Measurements from ENCODE around the gene CA10.

The CA10 gene

GRCh38 chr17:52158450-52159042 lies at the start of gene CA10:
Gene CA10 (minus strand): TSS chr17:52158714.
- peak; percentile 84 for DNase-seq (ENCODE audit: low spot score)

GRCh38 chr17:52207796-52208195 lies 49.3 kb upstream of the CA10 start:
- no peak for DNase-seq (ENCODE audit: low spot score)

- no peak for DNase-seq (ENCODE audit: low spot score)
These were observed 44.1 kb upstream of the CA10 start for GRCh38 chr17:52202520-52203080.

- no peak for DNase-seq (ENCODE audit: low spot score)
These were observed 43.4 kb upstream of the CA10 start for GRCh38 chr17:52201767-52202519.

GRCh38 chr17:52191491-52191890 lies 33.0 kb upstream of the CA10 start:
- DNase-seq (ENCODE audit: low spot score) = no peak

GRCh38 chr17:52181782-52182181 lies 23.3 kb upstream of the CA10 start:
- no peak for DNase-seq (ENCODE audit: low spot score)

- no peak for DNase-seq (ENCODE audit: low spot score)
These were observed 19.5 kb upstream of the CA10 start for GRCh38 chr17:52178012-52178411.

GRCh38 chr17:52170963-52171572 lies 12.6 kb upstream of the CA10 start:
- DNase-seq (ENCODE audit: low spot score) = peak; percentile 77

GRCh38 chr17:52160136-52160567 lies 1.6 kb upstream of the CA10 start:
- no peak for DNase-seq (ENCODE audit: low spot score)

- peak; percentile 58 for DNase-seq (ENCODE audit: low spot score)
These were observed 977 bp upstream of the CA10 start for GRCh38 chr17:52159246-52160135.

- DNase-seq (ENCODE audit: low spot score) = no peak
These were observed 688 bp downstream of the CA10 start for GRCh38 chr17:52157603-52158449.

- no peak for DNase-seq (ENCODE audit: low spot score)
These were observed 1.6 kb downstream of the CA10 start for GRCh38 chr17:52156576-52157570.

GRCh38 chr17:52155301-52155700 lies 3.2 kb downstream of the CA10 start:
- no peak for DNase-seq (ENCODE audit: low spot score)

GRCh38 chr17:52154466-52154865 lies 4.0 kb downstream of the CA10 start:
- no peak for DNase-seq (ENCODE audit: low spot score)

GRCh38 chr17:52150935-52151334 lies 7.6 kb downstream of the CA10 start:
- no peak for DNase-seq (ENCODE audit: low spot score)

- no peak for DNase-seq (ENCODE audit: low spot score)
These were observed 8.9 kb downstream of the CA10 start for GRCh38 chr17:52149626-52150025.

GRCh38 chr17:52148969-52149351 lies 9.6 kb downstream of the CA10 start:
- no peak for DNase-seq (ENCODE audit: low spot score)

- no peak for DNase-seq (ENCODE audit: low spot score)
These were observed 10.1 kb downstream of the CA10 start for GRCh38 chr17:52148288-52148968.

- DNase-seq (ENCODE audit: low spot score) = no peak
These were observed 10.6 kb downstream of the CA10 start for GRCh38 chr17:52147872-52148271.

Data from D341Med (cell line).